ENCODE results near the gene SEC23A. TPM values are rescaled to one million over a fixed set of nuclear protein-coding genes. Genes with fewer than 3 reads are reported as not detected.

SEC23A gene
- total and polyA plus RNA-seq, 2 of the 13 experiments (the other 11 are each of a cell fraction or from before 2014, with no cell fraction given), result 403 to 887 TPM

DNA sequence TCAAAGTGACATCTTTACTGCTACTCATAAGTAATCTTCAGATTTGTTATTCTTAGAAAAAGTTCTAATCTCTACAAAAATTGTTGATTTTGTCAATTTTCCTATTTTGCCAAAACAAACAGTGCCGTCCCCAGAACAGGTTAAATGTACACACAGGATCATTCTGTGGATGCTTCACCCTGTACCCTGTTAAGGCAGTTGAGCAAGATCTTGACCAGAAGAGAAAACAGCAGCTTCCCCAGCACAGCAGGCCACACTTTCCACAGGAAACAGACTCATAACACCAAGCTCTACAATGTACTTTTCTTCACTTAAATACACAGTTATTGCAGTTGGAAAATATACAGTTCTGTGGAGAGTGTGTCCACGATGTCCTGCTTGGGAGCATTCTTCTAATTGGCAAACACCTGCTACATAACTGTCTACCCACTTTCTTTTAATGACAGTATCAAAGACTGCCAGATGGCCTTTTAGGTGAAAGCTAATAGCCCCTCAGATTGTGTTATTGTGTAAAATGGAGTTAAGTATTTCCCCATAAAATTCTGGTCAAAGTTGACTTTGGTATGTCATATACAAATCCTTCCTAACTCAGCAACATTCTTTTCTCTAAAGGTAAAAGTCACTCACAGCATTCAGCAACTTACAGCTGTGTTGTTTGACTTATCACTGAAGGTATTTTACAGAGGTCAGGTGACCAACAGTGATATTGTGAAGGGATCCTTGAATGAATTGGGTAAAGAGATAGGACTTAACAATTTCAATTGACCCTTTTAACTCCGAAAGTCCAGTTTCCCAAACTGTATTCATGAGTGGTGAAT, 77.0 kb downstream of the SEC23A start (continued):
- TF ChIP-seq HES4 (CRISPR knock-in tag; IDR thresholded peaks at IDR 0.05; ENCODE audit: borderline replicate concordance) (no peak), SAP130 (CRISPR knock-in tag; IDR thresholded peaks at IDR 0.05; ENCODE audit: low read depth) (peak; percentile 88), SIX4 (CRISPR knock-in tag; IDR thresholded peaks at IDR 0.05) (peak; percentile 84), ZNF670 (CRISPR knock-in tag; IDR thresholded peaks at IDR 0.05; ENCODE audit: borderline replicate concordance) (peak; percentile 46; the same call in 1 of the 2 replicates), NR1H2 (CRISPR knock-in tag; IDR thresholded peaks at IDR 0.05; ENCODE audit: borderline replicate concordance, low read depth) (no peak), HNRNPUL1 (IDR thresholded peaks at IDR 0.05; ENCODE audit: low read depth, low read length) (no peak), CTCF (CRISPR knock-in tag; IDR thresholded peaks at IDR 0.05) (0 out of 2 replicates have a peak, but pooled peaks have one; percentile 8), ZNF18 (CRISPR knock-in tag; IDR thresholded peaks at IDR 0.05; ENCODE audit: insufficient replicate concordance) (no peak), ZNF703 (CRISPR knock-in tag; IDR thresholded peaks at IDR 0.05; ENCODE audit: borderline replicate concordance) (no peak), ADNP (CRISPR knock-in tag; IDR thresholded peaks at IDR 0.05) (no peak), ZFAT (CRISPR knock-in tag; conservative IDR thresholded peaks at IDR 0.05) (no peak), PAF1 (CRISPR knock-in tag; IDR thresholded peaks at IDR 0.05) (no peak), FOXM1 (CRISPR knock-in tag; IDR thresholded peaks at IDR 0.05) (no peak), ZFP36 (IDR thresholded peaks at IDR 0.05; ENCODE audit: borderline replicate concordance, low read depth, low read length, partially characterized antibody) (no peak), ZNF3 (CRISPR knock-in tag; IDR thresholded peaks at IDR 0.05) (peak; percentile 64; the same call in 1 of the 2 replicates), ZNF615 (CRISPR knock-in tag; IDR thresholded peaks at IDR 0.05; ENCODE audit: borderline replicate concordance) (no peak), ZNF460 (CRISPR knock-in tag; IDR thresholded peaks at IDR 0.05; ENCODE audit: borderline replicate concordance) (no peak), FOXO1 (CRISPR knock-in tag; IDR thresholded peaks at IDR 0.05) (peak; percentile 99), SALL2 (CRISPR knock-in tag; IDR thresholded peaks at IDR 0.05) (no peak), RORA (CRISPR knock-in tag; IDR thresholded peaks at IDR 0.05) (no peak), ZC3H4 (CRISPR knock-in tag; IDR thresholded peaks at IDR 0.05; ENCODE audit: borderline replicate concordance) (peak; percentile 61; the same call in 1 of the 2 replicates), NBN (conservative IDR thresholded peaks at IDR 0.05) (no peak), ZFX (CRISPR knock-in tag; IDR thresholded peaks at IDR 0.05; ENCODE audit: low read depth) (peak; percentile 82)
- TF ChIP-seq, protein P1, sequence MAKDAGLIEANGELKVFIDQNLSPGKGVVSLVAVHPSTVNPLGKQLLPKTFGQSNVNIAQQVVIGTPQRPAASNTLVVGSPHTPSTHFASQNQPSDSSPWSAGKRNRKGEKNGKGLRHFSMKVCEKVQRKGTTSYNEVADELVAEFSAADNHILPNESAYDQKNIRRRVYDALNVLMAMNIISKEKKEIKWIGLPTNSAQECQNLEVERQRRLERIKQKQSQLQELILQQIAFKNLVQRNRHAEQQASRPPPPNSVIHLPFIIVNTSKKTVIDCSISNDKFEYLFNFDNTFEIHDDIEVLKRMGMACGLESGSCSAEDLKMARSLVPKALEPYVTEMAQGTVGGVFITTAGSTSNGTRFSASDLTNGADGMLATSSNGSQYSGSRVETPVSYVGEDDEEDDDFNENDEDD (CRISPR knock-in tag; IDR thresholded peaks at IDR 0.05; ENCODE audit: borderline replicate concordance), result no peak
- TF ChIP-seq, protein P2, sequence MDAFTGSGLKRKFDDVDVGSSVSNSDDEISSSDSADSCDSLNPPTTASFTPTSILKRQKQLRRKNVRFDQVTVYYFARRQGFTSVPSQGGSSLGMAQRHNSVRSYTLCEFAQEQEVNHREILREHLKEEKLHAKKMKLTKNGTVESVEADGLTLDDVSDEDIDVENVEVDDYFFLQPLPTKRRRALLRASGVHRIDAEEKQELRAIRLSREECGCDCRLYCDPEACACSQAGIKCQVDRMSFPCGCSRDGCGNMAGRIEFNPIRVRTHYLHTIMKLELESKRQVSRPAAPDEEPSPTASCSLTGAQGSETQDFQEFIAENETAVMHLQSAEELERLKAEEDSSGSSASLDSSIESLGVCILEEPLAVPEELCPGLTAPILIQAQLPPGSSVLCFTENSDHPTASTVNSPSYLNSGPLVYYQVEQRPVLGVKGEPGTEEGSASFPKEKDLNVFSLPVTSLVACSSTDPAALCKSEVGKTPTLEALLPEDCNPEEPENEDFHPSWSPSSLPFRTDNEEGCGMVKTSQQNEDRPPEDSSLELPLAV (CRISPR knock-in tag; conservative IDR thresholded peaks at IDR 0.05; ENCODE audit: low read depth), result no peak
